Activated CD8-positive, alpha-beta memory T cell treated with anti-CD3 and anti-CD28 coated beads, Interleukin-2, amount 50 U/mL, for 4 hours (primary cell): ENCODE results near the gene SAMMSON.

Source experiments
- DNase-seq: peaks from one replicate; pipeline ENCODE4 v3.0.0-alpha.2; 2020

Gene SAMMSON

DNA sequence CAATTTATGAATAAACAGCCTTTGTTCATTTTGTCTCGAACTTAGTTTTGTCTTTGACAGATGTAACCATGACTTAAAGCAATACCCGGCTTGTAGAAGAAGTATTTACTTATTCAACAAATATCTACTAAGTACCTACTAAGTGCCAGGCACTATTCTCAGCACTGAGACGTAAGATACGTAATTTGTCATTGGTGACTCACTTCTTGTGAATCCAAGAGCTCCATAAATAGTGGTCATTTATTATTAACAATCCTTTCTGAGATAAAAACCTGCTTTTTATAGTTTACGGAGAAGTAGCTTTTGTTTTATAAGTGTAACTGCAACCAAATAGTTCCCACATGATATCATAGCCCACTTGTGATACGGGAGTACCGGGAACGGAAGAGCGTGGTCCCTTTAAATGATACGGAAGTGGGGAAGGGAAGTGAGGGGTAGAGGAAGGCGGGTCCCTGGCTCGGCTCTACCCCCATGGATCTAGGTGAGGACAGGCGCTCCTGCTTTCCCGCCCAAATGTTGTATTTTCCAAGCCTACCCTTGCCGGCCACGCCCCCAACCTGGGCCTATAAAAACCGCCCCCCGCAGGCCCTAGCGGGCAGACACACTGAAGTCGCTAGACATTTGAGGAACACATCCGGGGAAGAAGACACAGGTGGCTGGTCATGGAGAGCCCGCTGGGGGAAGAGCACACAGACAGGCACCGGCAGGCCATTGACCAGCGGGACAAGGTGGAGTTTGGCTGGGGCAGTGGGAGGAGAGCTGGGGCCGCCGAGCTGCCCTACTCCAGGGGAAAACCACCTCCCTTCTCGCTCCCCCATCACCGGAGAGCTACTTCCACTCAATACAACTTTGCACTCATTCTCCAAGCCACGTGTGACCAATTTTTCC, at the start of gene SAMMSON:
TSS of gene SAMMSON (plus strand) at position 594 of the 888 bp plus-strand sequence.
- no peak for DNase-seq

DNA sequence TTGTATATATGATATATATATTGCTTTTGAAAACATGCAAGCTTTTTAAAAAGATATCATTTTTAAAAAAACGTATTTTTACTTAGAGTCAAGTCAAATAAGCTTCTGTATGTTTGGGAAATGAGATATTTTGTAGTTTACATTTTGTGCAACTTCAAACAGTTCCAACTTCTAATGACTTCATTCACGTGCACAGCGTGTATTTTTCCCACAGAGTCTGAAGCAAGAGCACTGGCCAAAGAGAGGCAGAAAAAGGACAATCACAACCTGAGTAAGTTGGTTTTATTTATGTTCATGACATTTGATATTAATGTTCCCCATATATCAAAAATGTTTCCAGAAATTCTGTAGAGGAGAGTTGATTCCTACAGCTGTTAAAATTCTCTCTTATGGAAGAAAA, 47.9 kb upstream of the SAMMSON start:
- no peak for DNase-seq

DNA sequence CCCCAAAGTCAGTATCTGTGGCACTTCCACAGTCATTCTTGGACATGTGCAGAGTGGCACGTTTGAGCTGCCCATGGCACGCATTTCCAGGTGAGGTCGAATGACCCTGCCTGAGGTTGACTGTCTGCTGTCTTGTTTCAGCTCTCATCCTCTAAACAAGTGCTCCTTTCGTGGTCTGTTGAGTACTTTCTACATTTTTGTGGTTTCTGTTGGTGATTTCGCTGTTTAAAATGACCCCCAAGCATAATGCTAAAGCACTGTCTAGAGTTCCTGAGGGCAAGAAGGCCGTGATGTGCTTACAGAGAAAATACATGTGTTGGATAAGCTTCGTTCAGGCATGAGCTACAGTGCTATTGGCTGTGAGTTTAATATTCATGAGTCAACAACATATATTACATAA, 40.0 kb upstream of the SAMMSON start:
- DNase-seq = no peak

DNA sequence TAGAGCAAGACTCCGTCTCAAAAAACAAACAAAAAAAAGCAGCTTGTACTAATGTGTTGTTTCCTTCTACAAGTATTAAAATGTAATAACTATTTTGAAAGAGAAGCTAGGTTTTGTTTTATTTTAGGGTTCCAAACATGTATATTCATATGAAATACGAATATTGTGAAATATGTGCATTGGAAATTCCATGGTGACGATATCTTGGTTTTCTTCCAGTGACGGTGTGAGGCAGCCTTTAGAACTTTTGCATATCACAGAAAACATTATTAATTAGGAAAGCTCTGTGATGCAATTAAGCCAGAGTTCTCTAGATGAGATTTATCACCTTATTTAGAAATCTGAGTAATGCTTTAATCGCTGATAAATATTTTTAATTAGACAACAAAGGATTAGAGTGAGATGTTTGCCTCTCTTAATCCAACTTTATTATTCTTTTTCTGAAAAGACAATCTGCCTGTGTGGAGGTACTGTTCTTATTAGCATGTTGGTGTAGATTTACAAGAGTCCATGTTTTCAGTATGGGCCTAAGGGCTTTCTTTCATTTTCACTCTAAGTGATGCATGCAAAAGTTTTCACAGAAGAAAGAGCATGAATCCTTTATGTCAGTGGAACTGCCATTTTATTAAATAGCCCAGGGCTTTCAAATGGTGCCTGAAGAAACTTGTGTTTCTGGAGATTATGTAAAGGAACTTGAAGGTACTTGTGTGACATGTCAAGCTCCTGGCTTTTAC, 37.7 kb upstream of the SAMMSON start:
- DNase-seq = no peak

DNA sequence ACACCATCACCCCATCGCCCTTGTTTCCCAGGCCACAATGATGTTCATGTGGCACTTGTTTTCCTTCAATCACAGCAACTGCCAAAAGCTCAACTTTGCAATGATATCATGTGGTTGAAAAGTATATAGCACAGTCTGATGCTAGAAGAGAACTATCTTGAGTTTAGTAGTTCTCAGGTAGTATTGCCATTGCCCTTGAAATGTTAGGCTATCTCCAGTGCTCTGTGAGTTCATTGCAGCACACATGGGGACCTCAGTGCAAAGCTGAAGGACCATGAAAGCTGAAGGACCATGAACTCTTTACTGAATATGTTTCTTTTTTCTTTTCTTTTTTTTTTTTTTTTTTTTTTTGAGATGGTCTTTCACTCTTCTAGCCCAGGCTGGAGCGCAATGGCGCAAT, 35.9 kb upstream of the SAMMSON start:
- no peak for DNase-seq

DNA sequence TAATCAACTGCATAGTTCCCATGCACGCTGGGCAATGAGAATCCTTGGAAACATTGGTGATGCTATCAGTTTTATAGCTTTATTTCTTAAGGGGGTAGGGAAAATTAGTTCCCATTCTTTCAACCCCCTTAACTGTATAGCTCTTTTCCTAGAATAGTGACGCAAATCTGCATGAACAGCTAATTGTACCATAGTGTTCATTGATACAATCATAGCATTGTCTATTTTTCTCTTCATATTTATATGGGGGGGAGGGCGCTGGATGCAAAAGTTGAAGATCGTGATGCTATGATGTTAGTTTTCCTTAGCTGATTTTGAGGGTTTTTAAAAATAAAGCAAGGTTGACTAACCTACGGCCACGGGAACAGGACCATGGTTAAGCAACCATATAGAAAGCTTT, 32.4 kb upstream of the SAMMSON start:
- no peak for DNase-seq

DNA sequence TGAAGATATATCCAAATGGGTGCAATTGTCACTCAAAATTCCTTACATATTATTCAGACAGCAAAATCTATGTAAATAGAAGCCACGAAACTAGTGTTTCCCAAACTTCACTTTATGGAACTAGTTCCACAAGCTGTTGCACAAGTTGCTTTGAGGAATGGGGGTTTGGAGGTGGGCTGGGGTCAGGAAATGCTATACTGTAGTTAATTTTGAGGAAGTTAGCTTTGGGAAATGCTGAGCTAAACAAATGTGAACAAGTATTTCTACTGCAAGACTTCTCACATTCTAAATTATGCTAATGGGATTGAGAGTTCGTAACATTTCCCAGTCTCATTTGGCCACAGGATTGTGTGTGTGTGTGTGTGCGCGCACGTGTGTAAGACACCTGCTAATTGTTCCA, 28.7 kb upstream of the SAMMSON start:
- no peak for DNase-seq

DNA sequence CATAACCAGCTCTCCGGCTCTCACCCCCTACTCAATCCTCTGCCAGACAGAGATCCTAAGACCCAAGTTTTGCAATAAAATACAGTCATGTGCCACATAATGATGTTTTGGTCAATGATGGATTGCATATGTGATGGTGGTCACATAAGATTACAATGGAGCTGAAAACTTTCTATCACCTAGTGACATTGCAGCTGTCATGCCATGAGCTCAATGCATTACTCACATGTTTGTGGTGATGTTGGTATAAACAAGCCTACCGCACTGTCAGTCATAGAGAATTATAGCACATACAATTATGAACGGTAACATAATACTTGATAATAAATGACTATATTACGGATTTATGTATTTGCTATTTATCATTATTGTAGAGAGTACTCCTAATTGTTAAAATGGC, 26.9 kb upstream of the SAMMSON start:
- no peak for DNase-seq

DNA sequence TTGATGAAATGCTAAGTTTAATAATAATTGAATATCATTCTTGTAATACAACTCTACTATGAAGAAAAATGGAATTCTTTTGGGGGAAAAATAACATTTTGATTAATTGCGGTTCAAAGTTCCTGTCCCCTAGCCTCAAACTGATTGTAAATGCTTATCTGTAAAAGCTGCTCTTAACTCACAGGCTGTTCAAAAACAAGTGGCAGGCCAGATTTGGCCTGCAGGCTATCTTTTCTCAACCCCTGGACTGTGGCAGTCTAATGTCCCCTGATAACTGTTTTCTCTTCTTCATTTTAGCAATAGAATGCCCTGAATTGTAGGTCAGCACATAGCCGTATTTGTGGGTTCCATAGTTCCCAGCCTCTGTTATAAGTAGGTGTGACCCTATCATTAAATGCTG, 23.5 kb upstream of the SAMMSON start:
- no peak for DNase-seq

DNA sequence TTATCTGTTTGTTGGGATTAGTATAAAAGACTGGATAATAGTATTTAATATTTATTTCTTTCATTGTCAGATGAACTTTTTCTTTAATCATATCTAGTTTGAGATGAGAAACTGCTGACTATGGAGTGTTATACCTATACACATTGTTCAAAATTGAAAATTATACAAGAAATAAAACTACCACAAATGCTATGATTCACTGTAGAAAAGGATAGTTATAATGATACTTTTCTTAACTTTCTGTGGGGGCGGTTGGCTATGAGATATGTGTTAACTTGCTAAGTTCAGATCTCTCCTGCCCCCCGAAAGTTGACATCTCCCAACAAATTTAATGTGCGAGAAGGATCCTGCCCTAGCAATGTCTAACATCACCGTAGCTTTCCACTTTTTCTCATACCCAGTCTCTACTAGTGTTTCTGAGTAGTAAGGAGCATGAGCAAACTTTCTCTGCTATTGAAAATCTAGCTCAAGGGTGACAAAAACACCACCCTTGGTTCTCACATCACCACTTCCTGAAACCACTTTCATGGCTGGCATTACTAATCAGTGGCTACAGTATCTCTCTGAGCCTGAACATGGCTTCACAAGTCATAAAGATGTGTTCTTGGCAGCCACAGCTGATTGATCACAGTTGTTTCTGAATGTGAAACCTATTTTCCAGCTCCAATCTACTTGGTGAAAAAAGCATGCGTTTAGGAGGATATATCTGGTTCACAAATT, 15.8 kb upstream of the SAMMSON start:
- no peak for DNase-seq

DNA sequence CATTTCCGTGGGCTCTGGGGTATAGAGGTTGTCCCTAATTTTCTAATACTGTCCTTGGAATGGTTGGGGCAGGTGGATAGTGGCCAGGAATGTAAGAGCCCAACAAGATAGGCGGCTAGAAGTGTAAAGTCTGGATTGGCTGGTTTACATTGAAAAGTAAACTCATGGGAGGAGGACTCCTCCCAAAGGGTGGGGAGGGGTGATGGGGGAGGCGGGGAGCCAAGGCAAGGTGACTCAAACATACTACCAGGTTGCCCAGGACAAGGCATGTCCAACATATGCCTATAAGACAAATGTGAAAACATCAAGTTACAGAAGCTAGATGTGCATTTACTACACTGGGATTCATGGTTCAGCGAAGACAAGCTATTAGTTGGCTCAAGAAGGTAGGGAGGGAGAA, 14.3 kb upstream of the SAMMSON start:
- DNase-seq = no peak

DNA sequence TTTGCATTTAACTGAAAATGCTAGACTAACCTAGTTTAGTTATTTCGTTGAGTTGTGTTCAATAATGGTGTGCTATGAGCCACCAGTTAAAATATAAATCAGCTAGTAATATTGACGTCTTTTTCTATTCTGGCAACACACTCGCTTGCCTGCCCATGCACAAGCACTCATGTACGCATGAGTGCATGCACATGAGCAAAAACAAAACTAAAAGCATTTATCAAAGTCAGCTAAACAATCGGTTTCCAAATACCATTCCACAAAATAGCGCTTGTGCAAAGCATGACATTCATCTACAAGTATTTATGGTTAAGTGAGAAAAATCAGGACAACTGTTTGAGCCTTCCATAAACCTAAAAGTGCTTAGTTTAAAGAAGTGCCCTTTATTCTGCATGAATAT, 13.1 kb upstream of the SAMMSON start:
- no peak for DNase-seq

DNA sequence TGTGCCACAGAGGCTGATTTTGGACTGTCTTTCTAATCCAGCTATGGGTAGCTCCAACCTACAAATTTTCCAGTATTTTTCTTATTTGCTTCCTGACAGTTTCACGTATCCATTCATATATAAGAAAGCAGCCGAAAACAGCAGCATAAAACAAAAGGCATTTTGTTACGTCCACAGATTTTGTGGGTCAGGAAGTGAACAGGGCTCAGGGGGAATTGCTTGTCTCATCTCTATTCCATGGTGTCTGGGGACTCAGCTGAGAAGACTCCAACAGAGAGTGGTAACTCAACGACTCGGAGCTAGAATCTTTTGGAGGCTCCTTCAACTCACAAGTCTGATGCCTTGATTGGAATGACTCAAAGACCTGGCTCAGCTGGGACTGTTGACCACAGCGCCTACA, 11.7 kb upstream of the SAMMSON start:
- DNase-seq = no peak

DNA sequence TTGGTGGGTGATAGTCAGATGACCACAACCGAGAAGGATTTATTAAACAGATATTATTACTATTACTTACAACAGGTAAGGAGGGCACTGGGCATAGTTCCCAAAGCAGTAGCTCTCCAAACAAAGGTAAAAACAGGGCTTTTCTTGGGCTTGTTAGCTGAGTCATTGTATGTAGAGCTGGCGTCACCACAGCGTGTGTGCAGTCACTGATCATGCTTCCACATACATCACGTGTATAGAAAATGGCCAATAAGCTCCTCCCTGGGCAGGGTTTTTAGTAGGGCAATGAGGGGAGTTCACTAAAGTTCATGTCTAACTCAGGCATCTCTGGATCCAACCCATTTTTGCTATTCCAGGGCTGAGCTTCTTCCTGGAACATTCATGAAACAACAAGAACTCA, 5.8 kb upstream of the SAMMSON start:
- no peak for DNase-seq

DNA sequence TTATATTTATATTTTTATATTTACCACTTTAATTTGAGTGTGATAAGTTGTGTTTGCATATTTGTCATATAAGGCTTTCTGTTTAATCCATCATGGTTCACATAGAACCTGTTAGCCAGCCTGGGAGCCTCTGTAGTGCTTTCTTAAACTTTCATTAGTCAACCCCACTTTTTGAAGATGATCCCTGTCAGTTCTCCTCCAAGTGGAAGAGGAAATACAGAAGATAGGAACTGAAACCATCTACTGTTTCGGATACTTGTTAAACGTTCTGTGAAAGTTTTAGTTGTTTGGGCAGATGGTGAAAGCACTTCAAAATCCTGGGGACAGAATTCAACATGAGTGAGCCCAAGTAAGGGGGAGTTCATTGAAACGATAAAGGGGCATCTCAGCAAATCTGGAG, 4.6 kb upstream of the SAMMSON start:
- DNase-seq = no peak

DNA sequence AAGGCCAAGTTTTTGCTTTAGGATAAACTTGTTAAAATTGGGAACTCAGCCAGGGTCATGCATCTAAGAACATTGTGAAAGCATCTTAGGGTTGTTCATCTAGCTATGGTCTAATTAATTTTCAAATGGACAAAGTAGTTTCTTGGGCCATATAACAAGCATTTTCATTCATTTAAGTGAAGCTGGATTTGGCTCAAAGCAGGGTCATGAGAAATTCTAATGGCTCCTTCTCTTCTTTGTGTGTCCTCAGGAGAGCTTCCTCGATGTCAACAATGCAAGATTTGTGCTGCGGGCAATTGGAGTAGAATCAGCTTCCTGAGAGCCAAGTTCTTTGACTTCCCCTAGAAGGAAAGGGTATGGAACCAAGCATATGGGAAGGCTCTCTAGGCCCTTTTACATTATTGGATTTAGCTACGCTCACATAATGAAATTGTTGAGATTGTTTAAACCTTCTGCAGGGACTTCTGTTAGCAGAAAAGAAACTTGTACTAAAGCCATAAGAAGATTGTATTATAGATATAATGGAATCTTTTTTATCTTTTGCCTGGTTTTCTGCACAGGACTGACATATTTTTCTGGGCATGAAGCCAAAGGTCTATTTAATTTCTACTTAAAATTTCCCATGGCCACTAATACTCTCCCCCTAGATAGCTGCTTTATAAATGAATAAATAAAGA, 1.8 kb upstream of the SAMMSON start:
- no peak for DNase-seq

DNA sequence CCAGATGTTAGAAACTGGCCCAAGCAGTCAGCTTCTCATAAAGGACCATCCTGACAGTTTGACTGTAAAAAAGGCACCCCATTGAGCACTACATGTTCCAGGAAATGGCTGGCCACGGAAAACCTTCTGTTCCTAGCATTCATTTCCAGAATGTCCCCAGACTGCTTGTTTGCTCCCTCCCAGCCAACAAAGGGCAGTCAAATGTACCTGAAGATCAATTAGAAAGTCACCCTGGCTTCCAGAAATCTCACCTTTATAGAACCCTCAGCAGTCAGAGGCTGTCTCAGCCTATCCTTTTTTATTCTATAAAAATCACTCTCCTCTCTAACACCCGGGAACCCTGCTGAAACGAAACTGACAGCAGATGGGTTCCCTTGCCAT, 784 bp upstream of the SAMMSON start:
- DNase-seq = no peak

DNA sequence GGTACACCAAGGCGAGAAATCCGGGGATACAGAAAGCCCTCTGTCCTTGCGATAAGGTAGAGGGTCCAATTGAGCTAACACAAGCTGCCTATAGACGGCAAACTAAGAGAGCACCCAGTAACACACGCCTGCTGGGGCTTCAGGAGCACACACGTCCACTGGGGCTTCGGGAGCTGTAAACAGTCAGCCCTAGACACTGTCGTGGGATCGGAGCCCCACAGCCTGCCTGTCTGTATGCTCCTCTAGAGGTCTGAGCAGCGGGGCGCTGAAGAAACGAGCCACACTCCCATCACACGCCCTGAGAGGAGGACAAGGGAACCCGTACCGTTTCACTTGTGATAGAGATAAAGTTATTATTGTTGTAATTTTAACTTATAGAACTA, 486 bp downstream of the SAMMSON start:
- no peak for DNase-seq

DNA sequence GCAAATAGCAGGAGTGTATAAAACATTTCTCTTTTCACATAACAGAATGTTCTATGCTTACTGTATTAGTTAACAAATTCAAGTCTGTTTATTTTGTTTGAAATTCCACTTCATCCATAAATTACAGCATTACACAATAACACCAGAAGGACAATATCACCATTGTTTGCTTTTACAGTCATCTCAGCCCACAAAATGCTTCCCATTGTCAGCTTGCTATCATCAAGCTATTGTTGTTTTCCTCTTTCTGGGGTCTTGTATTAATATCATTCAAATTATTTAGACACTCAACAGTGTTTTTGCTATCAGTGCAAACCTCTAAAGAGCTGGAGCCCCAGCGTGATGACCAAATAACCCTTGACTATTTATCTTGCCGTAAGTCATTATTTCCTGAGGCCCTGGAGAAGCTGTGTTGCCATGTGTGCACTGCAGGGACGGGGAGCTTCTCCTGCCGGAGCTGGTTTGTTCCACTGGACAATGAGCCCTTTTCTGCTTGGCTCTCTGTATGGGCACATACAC, 1.1 kb downstream of the SAMMSON start:
- DNase-seq = no peak

DNA sequence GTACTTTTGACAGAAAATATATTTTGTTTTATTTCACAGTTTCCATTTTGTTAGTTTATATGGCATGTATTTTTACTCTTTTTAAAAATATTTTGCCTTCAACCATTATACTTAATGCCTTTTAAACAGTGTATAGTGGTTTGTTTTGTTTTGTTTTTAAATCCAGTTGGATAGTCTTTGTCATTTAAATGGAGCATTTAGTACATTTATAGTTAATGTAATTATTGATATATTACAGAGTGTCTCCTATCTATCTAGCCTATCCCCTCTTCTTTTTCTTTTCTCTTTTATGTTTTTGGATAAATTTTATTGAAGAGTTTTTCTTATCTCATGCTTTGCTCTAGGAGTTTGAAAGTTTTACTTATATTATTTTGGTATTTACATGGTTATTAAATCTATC, 3.6 kb downstream of the SAMMSON start:
- no peak for DNase-seq

DNA sequence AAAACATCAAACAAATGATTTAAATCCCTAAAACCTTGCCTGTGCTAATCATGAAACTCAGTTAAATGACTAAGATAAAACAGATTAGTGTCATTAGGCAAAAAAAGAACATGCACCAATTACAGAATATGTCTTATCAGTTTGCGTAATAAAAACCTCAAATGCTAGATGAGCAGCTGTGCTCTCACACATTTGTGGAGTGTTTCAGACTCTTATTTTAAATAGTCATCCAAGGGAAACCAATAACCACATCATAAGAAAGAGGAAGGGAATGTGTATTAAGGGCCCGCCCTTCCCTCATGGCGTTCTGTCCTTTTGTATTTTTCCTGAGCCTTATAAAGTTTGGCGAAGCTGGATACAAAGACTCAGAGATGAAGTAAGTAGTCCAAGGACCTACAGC, 6.6 kb downstream of the SAMMSON start:
- DNase-seq = no peak

DNA sequence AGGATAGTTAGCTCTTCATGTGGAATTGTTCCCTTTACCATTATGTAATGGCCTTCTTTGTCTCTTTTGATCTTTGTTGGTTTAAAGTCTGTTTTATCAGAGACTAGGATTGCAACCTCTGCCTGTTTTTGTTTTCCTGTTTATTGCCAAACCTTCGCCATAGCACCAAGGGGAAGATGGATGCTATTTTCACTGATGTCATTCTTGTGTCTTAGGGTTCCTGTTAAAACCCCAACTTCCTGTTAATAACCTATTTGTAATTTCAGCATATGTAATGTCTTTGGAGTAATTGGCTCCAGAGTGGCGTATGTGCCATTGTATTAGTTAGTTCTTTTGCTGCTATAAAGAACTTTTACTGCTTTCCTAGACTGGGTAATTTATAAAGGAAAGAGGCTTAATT, 10.8 kb downstream of the SAMMSON start:
- DNase-seq = no peak

DNA sequence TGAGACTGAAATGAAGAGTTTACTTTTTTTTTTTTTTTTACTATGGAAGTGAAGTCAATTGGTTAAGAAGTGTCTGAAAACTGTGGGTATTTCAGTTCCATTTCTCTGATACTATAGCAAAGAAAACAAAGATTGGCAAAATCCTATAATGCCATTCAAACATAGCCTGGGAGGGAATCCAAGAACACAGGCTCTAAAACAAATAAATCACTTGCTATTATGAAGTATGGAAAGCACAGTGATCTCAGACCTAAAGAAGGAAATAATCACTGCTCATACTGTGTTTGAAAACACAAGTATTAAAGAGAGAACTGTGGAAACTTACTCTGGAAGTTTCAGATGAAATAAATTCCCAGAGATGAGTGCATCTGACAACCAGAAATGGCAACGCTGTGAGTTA, 12.0 kb downstream of the SAMMSON start:
- DNase-seq = no peak
